ENCODE measurements around the gene GH1. TPM values are rescaled to one million over a fixed set of nuclear protein-coding genes. Genes with fewer than 3 reads are reported as not detected.

The GH1 gene
- total and polyA plus RNA-seq, 2 of the 13 experiments (the other 11 are each of a cell fraction or from before 2014, with no cell fraction given) = not detected

DNA sequence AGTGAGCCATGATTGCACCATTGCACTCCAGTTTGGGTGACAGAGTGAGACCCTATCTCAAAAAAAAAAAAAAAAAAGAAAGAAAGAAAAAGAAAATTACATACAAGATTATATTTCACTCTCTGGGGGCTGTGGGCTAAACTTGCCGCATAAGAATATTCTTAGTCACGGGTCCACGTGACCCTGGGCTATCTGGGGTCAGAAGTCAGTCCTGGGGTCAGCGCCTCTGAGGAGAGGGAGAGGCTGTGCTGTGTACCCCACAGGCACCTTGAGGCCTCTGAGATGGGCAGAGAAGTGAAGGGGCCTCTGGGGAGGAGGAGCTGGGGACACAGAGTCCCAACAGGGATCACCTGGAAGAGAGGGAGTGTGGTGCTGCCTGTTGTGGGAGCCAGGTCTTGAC lies 19.3 kb upstream of the GH1 start:
- ATAC-seq (no peak), FAIRE-seq (no peak), DNase-seq (ENCODE audit: low spot score) (no peak)
- Histone ChIP-seq H3K79me2 (ENCODE audit: insufficient read depth, low read length) (no peaks in the 10 kb centered on the region), H2AFZ (ENCODE audit: low read length) (no peak overlapping the region), H4K20me1 (ENCODE audit: insufficient read depth, low read length) (no peaks in the 10 kb centered on the region), H3K27ac (ENCODE audit: extremely low read length, insufficient read depth, low read length) (no peak overlapping the region), H3K27me3 (ENCODE audit: control insufficient read depth in 1 of 2, insufficient read depth in 2 of 2, low read length in 2 of 2) (peaks cover 2 to 54% of the 10 kb centered on the region in 2 experiments; a peak in 3 of 5 replicates), H3K4me2 (ENCODE audit: low read depth, low read length) (no peak overlapping the region), H3K9ac (ENCODE audit: insufficient read depth, low read depth, low read length) (no peak overlapping the region), H3K36me3 (replicated peaks in 1 of 2; ENCODE audit: control insufficient read depth in 1 of 2, insufficient read depth in 2 of 2, low read length in 2 of 2) (no peaks in the 10 kb centered on the region), H3K4me1 (ENCODE audit: insufficient read depth, low read length) (no peaks in the 10 kb centered on the region), H3K9me3 (ENCODE audit: low read length) (no peaks in the 10 kb centered on the region), H3K4me3 (replicated peaks in 1 of 3; ENCODE audit: insufficient read depth in 1 of 3, low read depth in 2 of 3, low read length in 3 of 3) (no peak overlapping the region)
- whole genome bisulfite sequencing (ENCODE audit: low lambda C conversion rate) = 7% methylated on average over 4 of the region's 4 CpGs
- TF ChIP-seq ZFP36L1 (CRISPR knock-in tag; IDR thresholded peaks at IDR 0.05) (no peak), NAIF1 (CRISPR knock-in tag; IDR thresholded peaks at IDR 0.05; ENCODE audit: borderline replicate concordance) (no peak), ZNF577 (CRISPR knock-in tag; IDR thresholded peaks at IDR 0.05; ENCODE audit: borderline replicate concordance, low read depth) (no peak), XBP1 (CRISPR knock-in tag; IDR thresholded peaks at IDR 0.05) (no peak), ZNF234 (CRISPR knock-in tag; conservative IDR thresholded peaks at IDR 0.05) (no peak), FOXM1 (CRISPR knock-in tag; IDR thresholded peaks at IDR 0.05) (no peak)
- TF ChIP-seq, protein P1, sequence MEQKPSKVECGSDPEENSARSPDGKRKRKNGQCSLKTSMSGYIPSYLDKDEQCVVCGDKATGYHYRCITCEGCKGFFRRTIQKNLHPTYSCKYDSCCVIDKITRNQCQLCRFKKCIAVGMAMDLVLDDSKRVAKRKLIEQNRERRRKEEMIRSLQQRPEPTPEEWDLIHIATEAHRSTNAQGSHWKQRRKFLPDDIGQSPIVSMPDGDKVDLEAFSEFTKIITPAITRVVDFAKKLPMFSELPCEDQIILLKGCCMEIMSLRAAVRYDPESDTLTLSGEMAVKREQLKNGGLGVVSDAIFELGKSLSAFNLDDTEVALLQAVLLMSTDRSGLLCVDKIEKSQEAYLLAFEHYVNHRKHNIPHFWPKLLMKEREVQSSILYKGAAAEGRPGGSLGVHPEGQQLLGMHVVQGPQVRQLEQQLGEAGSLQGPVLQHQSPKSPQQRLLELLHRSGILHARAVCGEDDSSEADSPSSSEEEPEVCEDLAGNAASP (CRISPR knock-in tag; IDR thresholded peaks at IDR 0.05; ENCODE audit: borderline replicate concordance) = no peak
- CTCF ChIA-PET (ENCODE audit: low intra/inter-chr PET ratio, low total read pairs) = no interaction called here
- POLR2A ChIA-PET = no interaction called here
- intact Hi-C loops (cut with micrococcal nuclease; ENCODE audit: unreplicated experiment) (no loop called here), in situ Hi-C loops (cut with HindIII; ENCODE audit: extremely low pct_ligation_motif_present, low pct_unique_long_range_greater_than_20kb) (no loop called here)
- no TSS peak for BruUV-seq (replicated peaks)

DNA sequence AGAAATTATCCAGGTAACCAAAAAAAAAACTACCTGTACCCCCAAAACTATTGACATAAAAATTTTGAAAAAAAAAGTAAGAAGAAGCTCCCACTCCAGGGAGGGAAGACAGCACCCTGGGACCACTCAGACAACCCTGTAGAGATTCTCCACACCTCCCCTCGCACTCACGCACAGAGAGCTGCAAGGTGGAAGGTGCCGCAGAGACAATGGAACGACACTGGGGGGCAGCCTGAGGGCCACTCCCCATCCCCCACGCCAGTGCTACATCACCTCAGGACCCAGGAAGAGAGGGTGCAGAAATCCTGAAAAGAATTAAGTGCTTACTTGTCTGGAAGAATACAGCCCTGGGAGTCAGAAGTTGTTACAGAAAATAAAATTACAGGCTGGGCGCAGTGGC lies 18.7 kb upstream of the GH1 start:
- in situ Hi-C loops (cut with HindIII; ENCODE audit: extremely low pct_ligation_motif_present, low pct_unique_long_range_greater_than_20kb) (no loop called here), intact Hi-C loops (cut with micrococcal nuclease; ENCODE audit: unreplicated experiment) (no loop called here)
- 39% methylated on average over 6 of the region's 6 CpGs for whole genome bisulfite sequencing (ENCODE audit: low lambda C conversion rate)
- Histone ChIP-seq H3K4me2 (ENCODE audit: low read depth, low read length) (no peak overlapping the region), H3K9ac (ENCODE audit: insufficient read depth, low read depth, low read length) (no peak overlapping the region), H3K4me1 (ENCODE audit: insufficient read depth, low read length) (no peaks in the 10 kb centered on the region), H3K27me3 (ENCODE audit: control insufficient read depth in 1 of 2, insufficient read depth in 2 of 2, low read length in 2 of 2) (peaks cover 2 to 60% of the 10 kb centered on the region in 2 experiments; a peak in 3 of 5 replicates), H3K4me3 (replicated peaks in 1 of 3; ENCODE audit: insufficient read depth in 1 of 3, low read depth in 2 of 3, low read length in 3 of 3) (no peak overlapping the region), H3K36me3 (replicated peaks in 1 of 2; ENCODE audit: control insufficient read depth in 1 of 2, insufficient read depth in 2 of 2, low read length in 2 of 2) (no peaks in the 10 kb centered on the region), H3K27ac (ENCODE audit: extremely low read length, insufficient read depth, low read length) (no peak overlapping the region), H4K20me1 (ENCODE audit: insufficient read depth, low read length) (no peaks in the 10 kb centered on the region), H2AFZ (ENCODE audit: low read length) (no peak overlapping the region), H3K79me2 (ENCODE audit: insufficient read depth, low read length) (no peaks in the 10 kb centered on the region), H3K9me3 (ENCODE audit: low read length) (no peaks in the 10 kb centered on the region)
- no peak for ATAC-seq
- no peak for DNase-seq (ENCODE audit: low spot score)
- TF ChIP-seq PHF20 (CRISPR knock-in tag; IDR thresholded peaks at IDR 0.05) (no peak), HDAC2 (CRISPR knock-in tag; IDR thresholded peaks at IDR 0.05) (no peak), JDP2 (CRISPR knock-in tag; IDR thresholded peaks at IDR 0.05; ENCODE audit: borderline replicate concordance) (no peak), ZNF75D (CRISPR knock-in tag; IDR thresholded peaks at IDR 0.05; ENCODE audit: borderline replicate concordance) (no peak)
- TF ChIP-seq, protein P2, sequence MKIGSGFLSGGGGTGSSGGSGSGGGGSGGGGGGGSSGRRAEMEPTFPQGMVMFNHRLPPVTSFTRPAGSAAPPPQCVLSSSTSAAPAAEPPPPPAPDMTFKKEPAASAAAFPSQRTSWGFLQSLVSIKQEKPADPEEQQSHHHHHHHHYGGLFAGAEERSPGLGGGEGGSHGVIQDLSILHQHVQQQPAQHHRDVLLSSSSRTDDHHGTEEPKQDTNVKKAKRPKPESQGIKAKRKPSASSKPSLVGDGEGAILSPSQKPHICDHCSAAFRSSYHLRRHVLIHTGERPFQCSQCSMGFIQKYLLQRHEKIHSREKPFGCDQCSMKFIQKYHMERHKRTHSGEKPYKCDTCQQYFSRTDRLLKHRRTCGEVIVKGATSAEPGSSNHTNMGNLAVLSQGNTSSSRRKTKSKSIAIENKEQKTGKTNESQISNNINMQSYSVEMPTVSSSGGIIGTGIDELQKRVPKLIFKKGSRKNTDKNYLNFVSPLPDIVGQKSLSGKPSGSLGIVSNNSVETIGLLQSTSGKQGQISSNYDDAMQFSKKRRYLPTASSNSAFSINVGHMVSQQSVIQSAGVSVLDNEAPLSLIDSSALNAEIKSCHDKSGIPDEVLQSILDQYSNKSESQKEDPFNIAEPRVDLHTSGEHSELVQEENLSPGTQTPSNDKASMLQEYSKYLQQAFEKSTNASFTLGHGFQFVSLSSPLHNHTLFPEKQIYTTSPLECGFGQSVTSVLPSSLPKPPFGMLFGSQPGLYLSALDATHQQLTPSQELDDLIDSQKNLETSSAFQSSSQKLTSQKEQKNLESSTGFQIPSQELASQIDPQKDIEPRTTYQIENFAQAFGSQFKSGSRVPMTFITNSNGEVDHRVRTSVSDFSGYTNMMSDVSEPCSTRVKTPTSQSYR (CRISPR knock-in tag; IDR thresholded peaks at IDR 0.05; ENCODE audit: borderline replicate concordance) = no peak
- ChIA-PET CTCF (ENCODE audit: low intra/inter-chr PET ratio, low total read pairs) (no interaction called here), POLR2A (no interaction called here)
- FAIRE-seq = no peak
- no TSS peak for BruUV-seq (replicated peaks)

Measured in HepG2 (cell line).